ENCODE results near the gene NEK10.

- TF ChIP-seq MAX (IDR thresholded peaks at IDR 0.05; ENCODE audit: insufficient read depth, insufficient read length) (no peak), CTCF (IDR thresholded peaks at IDR 0.05; ENCODE audit: extremely low read depth in 1 of 2, insufficient read depth in 1 of 2, low read depth in 1 of 2, low read length in 2 of 2) (no peak)
These were observed 278.7 kb downstream of the NEK10 start for GRCh38 chr3:27090275-27091041.
